OCI-LY3 (cell line): ENCODE data around the gene TSNAX.

Experiments used
- H2AFZ ChIP-seq: fragments of 200-600, 300-600 bp; shearing (Covaris generic); 2 replicates; pipeline ENCODE4 v1.6.0; 2014; ENCODE audit warnings: antibody characterized with exemption, low read depth, low read length
- H3K27ac ChIP-seq: fragments of 200-600, 300-600 bp; sonication (generic); 2 replicates; pipeline ENCODE4 v1.5.1; 2014; ENCODE audit warnings: mild to moderate bottlenecking, low read length, moderate library complexity, mixed read lengths
- H3K27me3 ChIP-seq: fragments of 200-600, 300-600 bp; sonication (generic); 2 replicates; pipeline ENCODE4 v1.6.1; 2014; ENCODE audit warnings: low read depth, low read length, mixed read lengths
- H3K36me3 ChIP-seq: fragments of 200-600, 300-600 bp; sonication (generic); replicated peaks from 2 replicates; pipeline ENCODE3; 2014; ENCODE audit warnings: low read depth, low read length, mixed read lengths
- H3K4me1 ChIP-seq: fragments of 300-600, 200-600 bp; sonication (generic); 2 replicates; pipeline ENCODE4 v1.6.1; 2014; ENCODE audit warnings: low read length, mixed read lengths
- H3K4me2 ChIP-seq: fragments of 200-600, 300-600 bp; sonication (generic); 2 replicates; pipeline ENCODE4 v1.6.1; 2014; ENCODE audit warnings: low read length, mixed read lengths
- H3K4me3 ChIP-seq: fragments of 300-600, 200-600 bp; sonication (generic); 2 replicates; pipeline ENCODE4 v1.5.1; 2014; ENCODE audit warnings: antibody characterized with exemption, mild to moderate bottlenecking, low read length, moderate library complexity
- H3K79me2 ChIP-seq: fragments of 300-600, 200-600 bp; shearing (Covaris generic); 2 replicates; pipeline ENCODE4 v1.6.1; 2014; ENCODE audit warnings: mild to moderate bottlenecking, low read length, mixed read lengths
- H3K9ac ChIP-seq: fragments of 300-600, 200-600 bp; shearing (Covaris generic); 2 replicates; pipeline ENCODE4 v1.6.0; 2014; ENCODE audit warnings: mild to moderate bottlenecking, low read length, moderate library complexity
- H3K9me3 ChIP-seq: fragments of 200-600, 300-600 bp; shearing (Covaris generic); 2 replicates; pipeline ENCODE4 v1.6.1; 2014; ENCODE audit warnings: low read length, mixed read lengths; ENCODE audit not compliant: insufficient read depth
- H4K20me1 ChIP-seq: fragments of 200-600, 300-600 bp; sonication (generic); 2 replicates; pipeline ENCODE4 v1.6.1; 2016; ENCODE audit warnings: low read length, mixed read lengths; ENCODE audit not compliant: insufficient read depth
- CTCF ChIP-seq: fragments of 200-600, 300-600 bp; sonication (generic); IDR thresholded peaks from 2 replicates; pipeline ENCODE4 v1.5.1; 2014; ENCODE audit warnings: antibody characterized with exemption, low read length, low read depth
- EZH2phosphoT487 ChIP-seq: fragments of 200-600 bp; shearing (Covaris generic); IDR thresholded peaks from 2 replicates; pipeline ENCODE4 v1.6.1; 2018; ENCODE audit warnings: antibody characterized with exemption, mixed run types, low read depth

The TSNAX gene

GRCh38 chr1:231612393-231613089 is 84.1 kb downstream of the TSNAX start:
- Histone ChIP-seq H3K9me3 (peaks cover 20% of the 10 kb centered on the region), H3K79me2 (no peaks in the 10 kb centered on the region), H4K20me1 (peaks cover 36% of the 10 kb centered on the region), H3K4me1 (peaks cover 29% of the 10 kb centered on the region), H3K4me3 (peak overlapping the region; percentile 60), H3K9ac (no peak overlapping the region), H3K4me2 (peak overlapping the region; percentile 56), H3K36me3 (peaks cover 7% of the 10 kb centered on the region), H3K27me3 (peaks cover 83% of the 10 kb centered on the region), H2AFZ (no peak overlapping the region), H3K27ac (no peak overlapping the region; the same call in 1 of the 2 replicates)
- no peak for TF ChIP-seq CTCF
- TF ChIP-seq EZH2phosphoT487, result peak; percentile 62; the same call in 1 of the 2 replicates

- TF ChIP-seq EZH2phosphoT487, result no peak
- no peak for TF ChIP-seq CTCF
- peaks cover 20% of the 10 kb centered on the region for H3K9me3 ChIP-seq
- H3K36me3 ChIP-seq, result peaks cover 7% of the 10 kb centered on the region
- H3K4me1 ChIP-seq, result peaks cover 29% of the 10 kb centered on the region
- H3K79me2 ChIP-seq, result no peaks in the 10 kb centered on the region
- H4K20me1 ChIP-seq, result peaks cover 36% of the 10 kb centered on the region
- peaks cover 85% of the 10 kb centered on the region for H3K27me3 ChIP-seq
- H3K4me2 ChIP-seq, result peak overlapping the region; percentile 56
- H3K27ac ChIP-seq, result no peak overlapping the region; the same call in 1 of the 2 replicates
- H3K9ac ChIP-seq, result no peak overlapping the region
- no peak overlapping the region for H2AFZ ChIP-seq
- peak overlapping the region; percentile 60 for H3K4me3 ChIP-seq
These were observed 85.2 kb downstream of the TSNAX start for GRCh38 chr1:231613419-231614349.
